ENCODE results near the gene LRRC4C.
A peak's percentile ranks its signal among the peaks of the same experiment; 100 is the strongest.

LRRC4C gene

DNA sequence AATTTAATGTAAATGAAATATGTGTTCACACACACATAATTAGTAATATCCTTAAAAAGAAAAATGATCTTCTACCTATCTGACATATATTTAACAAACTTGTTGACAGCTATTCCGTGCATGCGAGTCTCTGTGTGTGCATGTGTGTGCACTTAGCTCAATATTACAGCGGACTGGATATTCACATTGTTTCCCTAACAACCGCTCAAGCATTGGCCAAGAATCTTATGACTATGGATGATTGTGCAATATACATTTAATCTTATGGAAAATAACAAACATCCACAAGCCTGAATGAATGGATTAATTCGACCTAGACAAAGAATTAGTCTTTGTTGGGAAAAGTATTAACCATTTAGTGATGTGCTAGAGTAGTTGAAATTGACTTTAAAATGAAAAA is 1078.6 kb downstream of the LRRC4C start:
- DNase-seq (ENCODE audit: low read depth, low spot score), result no peak

GRCh38 chr11:40376331-40376730 is 1083.1 kb downstream of the LRRC4C start:
- DNase-seq (ENCODE audit: low read depth, low spot score), result no peak

DNA sequence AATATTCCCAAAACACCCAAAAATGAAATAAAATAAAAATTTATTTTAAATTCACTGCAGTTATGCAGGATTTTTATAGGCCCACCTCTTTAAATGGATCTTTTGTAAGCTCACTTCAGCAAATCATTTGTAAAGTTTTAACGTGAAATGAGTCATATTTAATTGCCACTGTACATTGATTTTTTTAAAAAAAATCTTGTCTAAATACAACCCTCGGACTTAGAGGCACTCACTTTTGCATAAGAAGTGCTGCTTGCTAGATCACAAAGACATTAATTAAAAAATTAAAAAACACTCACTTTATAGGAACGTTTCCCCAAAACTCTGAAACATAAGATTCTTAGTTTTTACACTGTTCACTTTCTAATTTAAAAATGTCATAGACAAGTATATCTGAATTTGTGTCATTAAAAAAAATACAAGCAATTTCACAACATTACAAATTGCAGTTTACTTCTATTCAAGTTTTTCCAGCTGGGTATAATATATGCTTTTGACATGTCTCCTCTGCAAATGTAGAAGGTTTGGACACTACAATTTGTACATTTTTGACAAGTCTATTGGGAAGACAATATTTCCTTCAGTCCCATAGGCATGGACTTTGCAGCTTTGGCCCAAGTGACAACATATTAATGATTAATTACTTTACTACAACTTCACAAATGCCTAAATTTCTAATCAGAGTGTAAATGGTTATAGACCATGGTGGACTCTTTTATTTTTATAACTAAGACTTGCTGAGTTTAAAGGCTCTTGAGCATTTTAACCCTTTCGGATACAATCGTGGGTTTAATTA is 1088.4 kb downstream of the LRRC4C start:
- DNase-seq (ENCODE audit: low read depth, low spot score), result no peak

- DNase-seq (ENCODE audit: low read depth, low spot score), result no peak
These were observed 1099.2 kb downstream of the LRRC4C start for GRCh38 chr11:40360206-40360798.

DNA sequence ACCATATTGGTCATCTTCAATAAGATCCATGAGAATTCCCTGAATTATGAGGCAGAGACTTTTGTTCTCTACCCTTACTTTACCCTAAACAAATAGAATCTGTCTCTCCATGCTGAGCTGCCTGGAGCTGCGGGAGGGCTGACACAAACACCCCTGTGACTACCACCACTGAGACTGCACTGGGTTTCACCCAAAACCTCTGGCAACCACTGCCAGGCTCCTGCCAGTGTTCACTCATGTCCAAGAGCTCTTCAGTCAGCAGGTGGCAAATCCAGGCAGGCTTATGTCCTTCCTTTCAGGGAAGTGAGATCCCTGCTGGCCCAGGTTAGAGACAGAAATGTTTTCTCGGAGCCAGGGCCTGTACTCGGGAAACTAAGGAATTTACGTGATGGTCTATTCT is 1105.3 kb downstream of the LRRC4C start:
- DNase-seq (ENCODE audit: low read depth, low spot score), result no peak

DNA sequence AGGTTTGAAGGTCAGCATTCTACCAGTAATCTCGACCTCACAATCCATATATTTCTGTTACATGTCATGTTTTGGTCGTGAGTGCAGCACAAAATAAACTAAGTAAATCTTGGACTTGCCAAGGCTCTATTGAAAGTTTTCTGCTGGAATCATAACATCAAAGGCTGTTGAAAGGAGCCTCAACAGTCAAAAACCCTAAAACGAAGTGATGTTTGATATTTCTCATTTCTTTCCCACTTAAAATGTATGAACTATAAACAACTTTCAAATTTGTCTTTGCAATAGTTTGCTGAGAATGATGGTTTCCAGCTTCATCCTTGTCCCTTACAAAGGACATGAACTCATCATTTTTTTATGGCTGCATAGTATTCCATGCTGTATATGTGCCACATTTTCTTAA is 1118.5 kb downstream of the LRRC4C start:
- no peak for DNase-seq (ENCODE audit: low read depth, low spot score)

DNA sequence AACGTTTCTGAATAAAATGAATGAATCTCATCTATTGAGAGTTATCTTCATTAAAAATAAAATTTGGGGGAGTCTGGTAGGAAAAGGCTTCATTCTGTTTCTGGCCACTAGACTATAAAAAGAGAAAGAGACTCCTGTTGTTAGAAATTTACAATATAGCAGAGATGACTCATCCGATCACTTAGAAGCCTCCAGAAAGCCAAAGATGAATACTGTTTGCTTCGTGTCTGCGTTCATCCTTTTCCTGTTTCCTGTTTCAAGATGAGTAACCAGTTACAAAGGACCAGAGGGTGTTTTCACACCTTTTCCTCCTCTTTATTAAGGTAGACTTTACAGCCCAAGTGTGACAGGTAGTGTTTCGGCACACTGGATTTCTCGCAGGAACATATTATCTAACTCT is 1120.7 kb downstream of the LRRC4C start:
- no peak for DNase-seq (ENCODE audit: low read depth, low spot score)

DNA sequence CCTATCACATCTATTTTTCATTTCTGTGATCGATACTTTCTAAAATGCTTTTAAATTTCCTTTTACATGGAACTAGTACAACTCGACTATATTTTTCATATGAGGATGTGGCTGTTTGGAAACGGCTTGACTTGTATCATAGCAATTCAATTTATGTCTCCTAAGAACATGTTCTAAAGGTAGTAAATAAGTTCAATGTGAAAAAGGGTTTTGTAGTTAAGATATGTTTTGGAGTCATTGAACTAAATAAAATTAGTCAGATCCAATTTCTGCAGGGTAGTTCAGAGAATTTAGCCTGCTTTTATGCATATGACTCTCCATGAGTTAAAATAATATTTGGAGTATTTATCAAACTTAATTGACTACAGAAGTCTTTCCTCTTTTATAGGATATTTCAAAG is 1121.4 kb downstream of the LRRC4C start:
- DNase-seq (ENCODE audit: low read depth, low spot score), result no peak

DNA sequence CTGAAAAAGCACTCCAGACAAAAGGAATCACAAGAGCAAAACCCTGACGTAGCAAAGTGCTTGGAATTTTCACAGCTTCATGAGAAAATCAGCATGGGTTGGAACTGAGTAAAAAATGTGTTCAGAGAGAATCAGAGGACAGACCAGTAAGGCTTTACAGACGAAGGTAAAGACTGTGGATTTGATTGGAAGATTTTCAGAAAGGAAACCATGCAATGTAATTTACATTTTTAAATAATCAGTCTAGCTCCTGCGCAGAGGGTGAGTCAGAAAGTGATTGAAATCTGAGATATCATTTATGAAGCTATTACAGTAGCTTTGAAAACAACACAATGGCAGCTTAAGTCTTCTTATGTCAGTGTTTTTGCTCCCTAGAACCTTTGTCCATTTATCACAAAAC is 1122.3 kb downstream of the LRRC4C start:
- DNase-seq (ENCODE audit: low read depth, low spot score), result no peak

DNA sequence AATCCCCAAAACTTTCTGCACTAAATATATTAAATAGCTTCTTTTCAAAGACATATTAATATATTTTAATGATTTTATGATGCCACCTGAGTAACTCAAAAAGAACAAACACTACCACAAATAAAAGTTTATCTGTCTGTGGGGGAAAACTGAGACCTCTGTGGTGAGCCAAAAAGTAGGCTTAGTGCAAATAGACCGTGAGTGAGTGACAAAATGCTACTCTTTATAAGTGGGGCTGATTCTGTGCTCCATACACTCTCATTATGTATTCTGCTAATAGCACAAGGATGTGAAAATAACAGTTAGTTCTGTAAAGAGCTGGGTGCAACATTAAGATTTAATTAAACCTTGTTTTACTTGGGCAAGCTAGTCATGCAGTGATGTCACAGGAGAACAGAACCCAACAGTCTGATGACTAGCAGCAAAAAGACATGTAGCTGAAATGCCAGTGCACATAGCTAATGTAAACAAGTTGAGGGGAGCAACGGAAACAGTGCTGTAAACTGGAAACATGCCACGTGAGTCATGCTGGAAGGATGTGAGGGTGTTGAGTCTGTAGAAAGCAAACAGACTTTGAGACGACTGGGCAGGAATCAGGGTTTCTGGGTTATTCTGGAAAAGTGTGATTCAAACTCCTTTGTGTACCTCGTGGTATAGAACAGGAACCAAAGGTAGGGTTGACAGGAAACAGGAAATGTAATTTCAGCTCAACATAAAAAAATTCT is 1130.4 kb downstream of the LRRC4C start:
- DNase-seq (ENCODE audit: low read depth, low spot score), result peak; percentile 94

DNA sequence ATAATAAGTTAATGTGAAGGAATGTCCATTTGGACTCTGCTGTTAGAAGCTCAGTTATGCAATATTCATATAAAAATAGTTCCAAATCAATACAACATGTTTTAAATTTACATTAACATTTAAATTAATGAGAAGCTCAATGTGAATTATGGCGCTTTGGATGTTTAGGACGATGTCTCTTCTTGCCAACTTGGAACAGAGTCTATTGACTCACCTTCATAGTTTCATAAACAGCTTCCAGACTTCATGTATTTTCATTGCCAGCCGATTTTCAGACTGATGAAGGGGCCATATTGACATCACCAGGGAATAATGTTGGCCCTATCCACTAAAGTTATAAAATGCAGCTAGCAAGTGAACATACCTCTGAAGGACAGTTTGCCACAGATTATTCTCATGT is 1136.2 kb downstream of the LRRC4C start:
- no peak for DNase-seq (ENCODE audit: low read depth, low spot score)

DNA sequence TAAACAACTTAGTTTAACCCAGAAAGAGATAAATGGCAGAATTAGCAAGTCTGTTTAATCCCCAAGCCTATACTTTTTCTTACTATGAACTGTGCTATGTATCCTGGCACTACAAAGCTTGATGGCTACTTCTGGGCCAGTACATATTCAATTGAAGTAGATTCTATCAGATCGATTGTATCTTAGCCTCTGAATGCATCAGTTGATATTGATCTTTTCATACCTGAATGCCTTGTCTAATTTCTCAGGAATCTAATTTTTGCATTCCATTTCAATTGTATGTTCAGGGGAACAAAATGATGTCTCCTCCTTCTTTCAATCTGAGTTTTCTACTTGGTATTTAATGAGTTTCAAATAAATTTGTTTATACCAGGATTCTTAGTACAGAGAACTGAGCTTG is 1137.9 kb downstream of the LRRC4C start:
- DNase-seq (ENCODE audit: low read depth, low spot score), result no peak

GRCh38 chr11:40316171-40316570 is 1143.3 kb downstream of the LRRC4C start:
- no peak for DNase-seq (ENCODE audit: low read depth, low spot score)

GRCh38 chr11:40315122-40315521 is 1144.3 kb downstream of the LRRC4C start:
- DNase-seq (ENCODE audit: low read depth, low spot score), result no peak

DNA sequence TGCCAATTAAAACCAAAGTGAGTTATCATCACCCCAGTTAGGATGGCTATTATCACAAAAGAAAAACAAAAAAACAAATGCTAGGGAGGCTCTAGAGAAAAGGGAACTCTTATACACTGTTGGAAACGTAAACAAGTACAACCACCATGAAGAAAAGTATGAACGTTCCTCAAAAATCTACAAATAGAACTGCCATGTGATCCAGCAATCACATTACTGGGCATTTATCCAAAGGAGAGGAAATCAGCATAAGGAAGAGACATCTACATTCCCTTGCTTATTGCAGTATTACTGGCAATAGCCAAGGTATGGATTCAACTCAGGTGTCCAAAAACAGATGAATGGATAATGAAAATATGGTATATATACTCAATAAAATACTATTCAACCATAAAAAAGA is 1145.1 kb downstream of the LRRC4C start:
- no peak for DNase-seq (ENCODE audit: low read depth, low spot score)

GRCh38 chr11:40306938-40307548 is 1152.4 kb downstream of the LRRC4C start:
- DNase-seq (ENCODE audit: low read depth, low spot score), result no peak

DNA sequence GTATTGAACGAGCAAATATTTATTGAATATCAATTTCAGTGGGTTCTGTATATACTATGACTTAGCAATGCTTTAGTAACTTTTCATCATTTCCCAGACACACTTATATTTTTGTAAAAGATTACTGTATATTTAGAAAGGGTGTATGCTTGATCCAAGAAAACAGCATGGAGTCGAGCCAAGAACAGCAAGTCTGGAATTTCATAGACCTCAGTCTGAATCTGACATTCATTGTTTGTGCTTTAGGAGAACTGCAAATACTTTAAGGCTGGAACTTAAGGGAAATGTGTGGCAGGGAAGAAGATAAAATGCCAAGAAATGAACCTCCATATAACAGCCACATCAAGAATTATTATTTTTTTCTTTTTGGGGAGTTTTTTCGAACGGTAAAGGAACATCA is 1156.8 kb downstream of the LRRC4C start:
- peak; percentile 52 for DNase-seq (ENCODE audit: low read depth, low spot score)

GRCh38 chr11:40295466-40295865 is 1164.0 kb downstream of the LRRC4C start:
- DNase-seq (ENCODE audit: low read depth, low spot score), result no peak

- DNase-seq (ENCODE audit: low read depth, low spot score), result no peak
These were observed 1164.7 kb downstream of the LRRC4C start for GRCh38 chr11:40294741-40295140.

DNA sequence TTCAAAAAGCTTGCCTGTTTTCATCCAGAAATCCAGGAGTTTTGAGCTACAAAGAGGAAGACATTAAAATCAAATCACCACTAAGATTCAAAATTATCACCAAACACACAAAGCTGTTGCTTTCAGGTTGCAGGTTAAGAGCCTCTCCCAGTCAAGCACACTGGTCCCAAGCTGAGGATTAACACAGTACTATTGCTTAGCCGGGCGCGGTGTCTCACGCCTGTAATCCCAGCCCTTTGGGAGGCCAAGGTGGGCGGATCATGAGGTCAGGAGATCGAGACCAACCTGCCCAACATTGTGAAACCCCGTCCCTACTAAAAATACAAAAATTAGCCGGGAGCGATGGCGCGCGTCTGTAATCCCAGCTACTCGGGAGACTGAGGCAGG is 1165.1 kb downstream of the LRRC4C start:
- no peak for DNase-seq (ENCODE audit: low read depth, low spot score)

DNA sequence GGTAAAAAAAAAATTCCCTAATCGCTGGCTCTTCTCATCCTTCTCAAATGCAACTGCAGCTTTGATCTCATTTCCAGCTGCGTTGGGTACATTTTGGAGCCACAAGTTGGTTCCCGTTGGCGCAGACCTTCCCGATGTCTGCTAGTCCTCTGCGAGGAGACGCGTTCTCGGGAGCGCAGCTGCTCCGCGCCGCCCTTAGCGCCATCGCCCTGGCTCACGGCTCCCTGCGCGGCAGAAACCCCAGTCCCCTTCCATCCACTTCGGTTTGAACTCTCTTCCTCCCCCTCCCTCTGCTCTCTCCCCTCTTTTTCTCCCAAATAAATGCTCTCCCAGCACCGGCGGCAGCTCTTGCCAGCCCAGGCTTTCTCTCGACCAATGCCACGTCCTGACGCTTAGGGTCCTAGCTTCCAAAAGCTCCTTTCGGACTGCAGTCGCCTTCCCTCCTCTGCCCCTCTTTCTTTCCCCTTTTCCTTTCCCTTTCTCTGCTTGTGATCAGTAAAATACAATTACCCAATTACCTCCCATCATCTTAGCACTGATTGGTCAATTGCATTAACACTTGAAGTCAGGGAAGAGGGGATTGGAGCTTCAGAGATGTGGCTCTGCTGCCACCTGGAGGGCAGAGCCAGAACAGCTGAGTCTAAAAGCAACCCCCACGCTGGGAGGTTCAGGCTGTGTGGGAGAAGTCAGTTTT is 1165.7 kb downstream of the LRRC4C start:
- peak; percentile 57 for DNase-seq (ENCODE audit: low read depth, low spot score)

Data from brain pericyte (primary cell).